HG03378 (cell line): ENCODE measurements around the gene KLK8.

Experiments used
- ATAC-seq: cut with Tn5 transposase; IDR thresholded peaks from one replicate; pipeline ENCODE4 v1.9.1; 2021; ENCODE audit warnings: mild to moderate bottlenecking, moderate library complexity; ENCODE audit not compliant: unreplicated experiment

The KLK8 gene, protein sequence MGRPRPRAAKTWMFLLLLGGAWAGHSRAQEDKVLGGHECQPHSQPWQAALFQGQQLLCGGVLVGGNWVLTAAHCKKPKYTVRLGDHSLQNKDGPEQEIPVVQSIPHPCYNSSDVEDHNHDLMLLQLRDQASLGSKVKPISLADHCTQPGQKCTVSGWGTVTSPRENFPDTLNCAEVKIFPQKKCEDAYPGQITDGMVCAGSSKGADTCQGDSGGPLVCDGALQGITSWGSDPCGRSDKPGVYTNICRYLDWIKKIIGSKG

GRCh38 chr19:51001515-51001914 is at the start of gene KLK8:
Gene KLK8, minus strand, starts transcription at chr19:51001604. Its CDS starts 437 bp downstream, at chr19:51001167.
- no peak for ATAC-seq

DNA sequence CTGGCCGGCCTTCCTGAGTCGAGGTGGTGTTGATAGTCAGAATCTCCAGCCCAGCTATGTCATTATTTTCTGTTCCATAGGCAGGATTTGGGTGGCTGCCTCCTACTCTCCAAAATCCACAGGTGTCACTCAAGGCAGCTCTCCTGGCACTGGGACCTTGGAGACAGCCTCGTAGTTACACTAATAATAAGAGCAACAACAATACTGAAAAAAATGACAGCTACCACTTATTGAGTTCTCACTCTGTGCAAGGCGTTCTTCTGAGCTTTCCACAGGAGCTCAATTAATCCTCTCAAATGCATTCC is 45.6 kb upstream of the KLK8 start:
- ATAC-seq, result no peak

GRCh38 chr19:51044327-51044726 is 42.9 kb upstream of the KLK8 start:
- ATAC-seq, result no peak

DNA sequence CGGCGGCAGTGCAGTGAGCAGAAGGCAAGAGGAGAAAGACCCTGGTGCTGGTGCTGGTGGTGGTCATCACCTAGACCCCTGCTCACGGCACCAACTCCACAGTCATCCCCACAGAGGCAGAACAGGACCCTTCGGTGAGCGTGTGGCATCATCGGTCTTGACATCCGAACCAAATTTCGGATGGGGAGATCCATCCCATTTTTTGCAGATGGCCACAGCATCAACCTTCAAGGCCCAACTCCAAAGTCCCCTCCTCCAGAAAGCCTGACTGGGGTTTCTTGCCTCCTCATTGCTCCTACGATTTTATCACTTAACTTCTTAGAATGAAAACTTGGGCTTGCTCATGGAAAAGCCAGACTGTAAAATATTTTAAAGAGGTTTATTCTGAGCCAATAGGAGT is 42.1 kb upstream of the KLK8 start:
- ATAC-seq, result no peak

DNA sequence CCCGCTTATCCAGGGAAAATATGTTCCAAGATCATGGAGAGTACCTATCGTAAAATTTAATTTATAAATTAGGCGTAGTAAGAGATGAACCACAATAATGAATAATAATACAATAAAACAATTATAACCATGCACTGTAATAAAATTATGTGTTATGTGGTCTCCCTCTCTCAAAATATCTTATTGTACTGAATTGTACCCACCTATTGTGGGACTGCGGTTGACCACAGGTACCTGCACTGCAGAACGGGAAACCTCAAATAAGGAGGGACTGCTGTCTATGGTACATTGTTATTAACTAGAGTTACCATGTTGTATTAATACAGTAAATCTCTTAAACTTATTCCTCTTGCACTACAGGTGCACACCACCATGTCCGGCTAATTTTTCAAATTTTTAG is 38.7 kb upstream of the KLK8 start:
- no peak for ATAC-seq

GRCh38 chr19:51036519-51036918 is 35.1 kb upstream of the KLK8 start:
- no peak for ATAC-seq

DNA sequence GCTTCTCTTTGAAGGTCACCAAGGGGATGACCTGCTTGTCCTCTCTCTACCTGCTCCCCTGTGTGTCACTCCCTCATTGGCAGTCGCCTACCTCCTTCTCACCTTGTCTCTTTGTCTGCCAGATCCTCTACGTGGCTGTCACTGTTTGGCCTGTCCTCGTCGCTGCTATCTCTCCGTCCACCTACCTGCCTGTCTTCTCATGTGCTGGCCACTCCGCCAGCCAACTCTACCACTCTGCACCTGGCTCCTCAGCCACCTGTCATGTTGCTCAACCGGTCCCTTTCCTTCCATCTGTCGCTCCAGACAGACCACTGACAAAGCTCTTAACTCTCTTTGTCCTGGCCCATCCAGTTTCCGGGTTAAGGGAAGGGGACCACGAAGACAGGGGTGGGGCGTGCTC is 33.3 kb upstream of the KLK8 start, which contains the start of gene KLK12:
Gene KLK12, minus strand, starts transcription at position 299 of the 400 bp plus-strand sequence. CDS start 381 bp downstream, outside the sequence.
- ATAC-seq, result no peak

GRCh38 chr19:51031880-51032225 is 30.4 kb upstream of the KLK8 start:
- ATAC-seq, result no peak

- no peak for ATAC-seq
Measured at GRCh38 chr19:51031220-51031879, 29.9 kb upstream of the KLK8 start.

GRCh38 chr19:51030631-51031030 is 29.2 kb upstream of the KLK8 start:
- ATAC-seq, result no peak

- ATAC-seq, result no peak
Measured at GRCh38 chr19:51029718-51030117, 28.3 kb upstream of the KLK8 start.

DNA sequence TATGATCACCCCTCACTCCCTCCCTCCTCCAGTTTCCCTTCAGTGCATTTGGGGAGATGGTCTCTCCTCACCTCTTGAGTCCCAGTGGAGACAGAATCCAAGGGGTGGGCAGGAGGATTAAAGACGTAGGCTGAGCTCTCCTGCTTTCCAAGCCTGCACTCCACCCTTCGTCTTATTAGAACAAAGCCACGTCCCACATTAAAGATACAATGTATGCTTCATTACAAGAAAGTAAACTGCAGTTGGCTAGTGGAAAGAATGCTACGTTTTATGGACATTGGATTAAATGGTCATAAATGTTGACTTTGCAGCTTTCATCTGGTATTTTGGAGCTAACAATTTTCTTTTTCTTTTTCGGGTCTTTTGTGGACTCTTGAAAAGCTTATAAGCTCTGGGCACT is 26.5 kb upstream of the KLK8 start:
- ATAC-seq, result no peak

DNA sequence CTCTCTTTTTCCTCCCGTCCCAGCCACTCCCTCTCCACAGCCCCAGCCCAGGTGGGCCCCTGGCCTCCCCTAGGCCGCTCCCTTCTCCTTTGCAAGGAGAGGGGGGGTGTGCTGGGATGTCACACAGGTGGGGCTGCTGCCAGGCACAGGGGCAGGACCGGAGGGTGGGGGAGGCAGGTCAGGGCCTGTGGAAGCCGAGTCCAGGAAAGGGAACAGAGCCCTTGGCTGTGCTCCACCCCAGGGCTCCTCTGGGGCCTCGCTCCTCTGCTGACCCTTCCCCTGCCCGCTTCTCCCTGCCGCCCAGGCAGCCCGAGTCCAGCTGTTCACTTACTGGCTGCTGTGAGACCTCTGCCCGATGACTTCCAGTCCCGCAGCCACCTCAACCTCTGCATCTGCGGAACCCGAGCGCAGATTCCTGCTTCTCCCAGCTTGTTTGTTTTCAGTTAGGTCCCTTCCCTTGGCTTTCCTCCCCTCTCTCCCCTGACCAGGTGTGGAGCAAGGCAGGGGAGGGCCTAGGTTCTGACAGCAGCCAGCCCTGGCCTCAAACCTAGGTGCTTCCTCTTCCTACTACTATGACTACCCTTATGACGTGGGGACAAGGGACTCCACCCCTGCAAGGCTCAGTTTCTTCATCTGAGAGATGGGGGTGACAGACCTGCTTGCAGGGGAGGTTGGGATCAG is 25.9 kb upstream of the KLK8 start:
- no peak for ATAC-seq

- no peak for ATAC-seq
Measured at GRCh38 chr19:51026554-51026831, 25.1 kb upstream of the KLK8 start, which contains the start of gene KLK11. Gene KLK11, minus strand, starts transcription at chr19:51026616. Its CDS starts 985 bp downstream, at chr19:51025631.

- no peak for ATAC-seq
Measured at GRCh38 chr19:51025809-51026553, 24.6 kb upstream of the KLK8 start.

- no peak for ATAC-seq
Measured at GRCh38 chr19:51025401-51025800, 24.0 kb upstream of the KLK8 start.

- ATAC-seq, result no peak
Measured at GRCh38 chr19:51024924-51025323, 23.5 kb upstream of the KLK8 start.

- ATAC-seq, result no peak
Measured at GRCh38 chr19:51023946-51024345, 22.5 kb upstream of the KLK8 start.

GRCh38 chr19:51022526-51022925 is 21.1 kb upstream of the KLK8 start:
- no peak for ATAC-seq

DNA sequence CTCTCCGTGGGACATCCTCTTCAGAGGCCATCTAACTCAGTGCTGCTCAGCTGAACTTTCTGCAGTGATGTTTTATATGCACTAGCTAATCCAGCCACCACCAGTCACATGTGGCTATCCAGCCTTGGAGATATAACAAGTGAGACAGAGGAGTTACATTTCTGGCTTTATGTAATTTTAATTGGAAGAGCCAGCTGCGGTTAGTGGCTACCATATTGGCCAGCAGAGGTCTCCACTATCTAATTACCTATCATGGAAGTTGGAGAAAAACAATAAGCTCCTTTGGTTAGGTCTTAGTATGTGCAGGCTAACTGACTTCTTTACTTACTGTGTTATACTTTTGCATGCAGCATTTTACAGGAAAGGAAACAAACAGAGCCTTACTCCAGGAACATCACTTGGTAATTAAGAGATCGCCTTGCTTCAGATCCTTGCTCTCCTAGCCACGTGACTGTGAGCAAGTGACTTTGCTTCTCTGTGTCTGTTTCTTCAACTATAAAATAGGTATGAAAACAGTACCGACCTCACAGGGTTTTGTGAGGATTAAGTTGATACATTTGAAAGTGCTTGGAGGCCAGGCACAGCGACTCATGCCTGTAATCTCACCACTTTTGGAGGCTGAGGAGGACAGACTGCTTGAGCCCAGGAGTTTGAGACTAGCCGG is 19.7 kb upstream of the KLK8 start:
- no peak for ATAC-seq

- no peak for ATAC-seq
Measured at GRCh38 chr19:51019544-51019925, 18.1 kb upstream of the KLK8 start, which contains the start of gene KLK10. Gene KLK10, minus strand, starts transcription at chr19:51019709. Its CDS starts 579 bp downstream, at chr19:51019130.
